GM12878 (cell line): Measurements from ENCODE around the gene FMNL2. TPM values are rescaled to one million over a fixed set of nuclear protein-coding genes. Genes with fewer than 3 reads are reported as not detected.

Experiments used
- ATAC-seq: fragments of 200-7000 bp; cut with Tn5 transposase; 3 replicates; pipeline ENCODE4 v1.9.1; 2020; ENCODE audit warnings: mild to moderate bottlenecking, moderate library complexity
- BruUV-seq: library from RNA; stranded (reverse); fragments of 400-500 nt; replicated peaks from 2 replicates; lab custom pipeline; 2021; lab: Mats Ljungman, UMichigan
- CTCF ChIA-PET: fragments of 300-600 bp; sonication (Branson Sonifier 250); formaldehyde crosslinking; extraction: SDS; loops from one replicate; lab custom pipeline; 2021; ENCODE audit warnings: inconsistent platforms; lab: Yijun Ruan, JAX
- POLR2A ChIA-PET: fragments of 350-600 bp; formaldehyde crosslinking; extraction: SDS; loops from one replicate; lab custom pipeline; 2021; ENCODE audit warnings: inconsistent platforms; lab: Charles Lee
- RAD21 ChIA-PET: fragments of 300-600 bp; sonication (Branson Sonifier 250); formaldehyde crosslinking; loops from one replicate; lab custom pipeline; 2023; ENCODE audit warnings: antibody characterized with exemption; ENCODE audit not compliant: unreplicated experiment; lab: Charles Lee
- SMC1A ChIA-PET: fragments of 300-600 bp; sonication (Branson Sonifier 250); formaldehyde crosslinking; loops from one replicate; lab custom pipeline; 2023; ENCODE audit not compliant: unreplicated experiment, uncharacterized antibody; lab: Charles Lee
- DNase-seq: peaks from one replicate; pipeline ENCODE4 v3.0.0-alpha.2; 2011; ENCODE audit warnings: low read depth, low spot score
- FAIRE-seq: peaks from 3 replicates; lab custom pipeline; 2011; peaks lifted over from hg19 to GRCh38; lab: Jason Lieb, UNC
- H2AFZ ChIP-seq: 2 replicates; pipeline ENCODE4 v1.6.0; 2011; ENCODE audit warnings: low read depth, low read length, control low read depth; ENCODE audit not compliant: control insufficient read depth
- H3K27ac ChIP-seq: 2 replicates; pipeline ENCODE4 v1.5.1; 2011; ENCODE audit warnings: control low read depth; ENCODE audit not compliant: control insufficient read depth, insufficient read depth
- H3K27me3 ChIP-seq, 2 experiments: replicated peaks in 1 of 2; 2 replicates each; pipeline versions ENCODE4 v1.6.0 to v1.6.1; 2011; ENCODE audit warnings: low read length in 1 of 2; ENCODE audit not compliant: control insufficient read depth in 2 of 2, insufficient read depth in 2 of 2
- H3K36me3 ChIP-seq, 2 experiments: 2 replicates each; pipeline ENCODE4 v1.5.1; 2011; ENCODE audit warnings: low read length in 1 of 2; ENCODE audit not compliant: control insufficient read depth in 2 of 2, insufficient read depth in 2 of 2
- H3K4me1 ChIP-seq: 2 replicates; pipeline ENCODE4 v1.6.1; 2011; ENCODE audit warnings: mild to moderate bottlenecking, low read length, moderate library complexity, mixed read lengths; ENCODE audit not compliant: control insufficient read depth, insufficient read depth
- H3K4me2 ChIP-seq: 2 replicates; pipeline ENCODE4 v1.6.0; 2011; ENCODE audit warnings: control low read depth; ENCODE audit not compliant: control insufficient read depth, insufficient read depth
- H3K4me3 ChIP-seq: fragments of 200-600 bp; sonication (generic); 2 replicates; pipeline ENCODE4 v1.5.1; 2016
- H3K79me2 ChIP-seq: 2 replicates; pipeline ENCODE4 v1.6.0; 2011; ENCODE audit warnings: low read length; ENCODE audit not compliant: control insufficient read depth, insufficient read depth
- H3K9ac ChIP-seq: 2 replicates; pipeline ENCODE4 v1.8.0; 2011; ENCODE audit warnings: low read length, control low read depth, mixed read lengths; ENCODE audit not compliant: control insufficient read depth, insufficient read depth
- H3K9me3 ChIP-seq: replicated peaks from 3 replicates; pipeline ENCODE4 v1.5.1; 2011; ENCODE audit warnings: mild to moderate bottlenecking, low read length; ENCODE audit not compliant: control insufficient read depth, insufficient read depth
- H4K20me1 ChIP-seq: 2 replicates; pipeline ENCODE4 v1.6.0; 2011; ENCODE audit not compliant: control insufficient read depth, insufficient read depth
- ATF2 ChIP-seq: IDR thresholded peaks from 2 replicates; pipeline ENCODE4 v1.6.1; 2012; ENCODE audit warnings: low read length, inconsistent platforms
- CBX3 ChIP-seq: fragments of 200-600 bp; sonication (generic); IDR thresholded peaks from 2 replicates; pipeline ENCODE4 v1.6.1; 2016; ENCODE audit warnings: low read depth, borderline replicate concordance
- CBX5 ChIP-seq: sonication (generic); IDR thresholded peaks from 2 replicates; pipeline ENCODE4 v1.6.1; 2016; ENCODE audit warnings: low read depth, moderate library complexity, mild to moderate bottlenecking, inconsistent platforms
- CEBPZ ChIP-seq: fragments of 150-350 bp; IDR thresholded peaks from 2 replicates; pipeline ENCODE4 v1.6.1; 2016; ENCODE audit warnings: low read depth, low read length
- MXI1 ChIP-seq: fragments of 150-350 bp; IDR thresholded peaks from 2 replicates; pipeline ENCODE4 v1.6.1; 2011; ENCODE audit warnings: low read depth, mild to moderate bottlenecking, inconsistent platforms, low read length, improper control_type of control experiment
- PAX5 ChIP-seq: IDR thresholded peaks from 2 replicates; pipeline ENCODE4 v1.6.1; 2011; ENCODE audit warnings: low read depth, low read length, borderline replicate concordance
- TBL1XR1 ChIP-seq: IDR thresholded peaks from 2 replicates; pipeline ENCODE4 v1.6.1; 2012; ENCODE audit warnings: low read depth, low read length, improper control_type of control experiment
- ZNF592 ChIP-seq: fragments of 450-650 bp; IDR thresholded peaks from 2 replicates; pipeline ENCODE4 v1.6.1; 2017; ENCODE audit warnings: mild to moderate bottlenecking, moderate library complexity
- in situ Hi-C: fragments of 300-500 bp; cut with MboI; formaldehyde crosslinking; loops from 9 replicates; pipeline ENCODE4 v1.14.3; 2018; ENCODE audit warnings: mixed read lengths
- intact Hi-C: fragments of 100-400 bp; cut with micrococcal nuclease; formaldehyde crosslinking; loops from one replicate; pipeline ENCODE4 v1.14.2; 2022; ENCODE audit not compliant: unreplicated experiment
- polyA plus RNA-seq, 11 experiments: library from polyadenylated mRNA; depleted of rRNA in 4 of 11; unstranded in 6 of 11; stranded (reverse) in 5 of 11; fragments of >200 nt; fragmentation: Nextera tagmentation in 4 of 11; fragmentation: Illumina TruSeq in 1 of 11; extraction: Ambion mirVana in 4 of 11; extraction: Trizol in 1 of 11; gene quantifications; 1 replicate in 1 of 11; 2 replicates in 10 of 11; pipeline versions ENCODE4 v1.2.1 to v1.2.3, GENCODE V29; 2011 to 2016; ENCODE audit warnings: inconsistent platforms in 2 of 11, missing spikeins in 2 of 11, low read depth in 1 of 11
- total RNA-seq, 4 experiments: library from RNA; depleted of rRNA in 3 of 4; stranded (reverse); fragments of >200 nt in 3 of 4; fragmentation: Illumina TruSeq in 1 of 4; extraction: Trizol in 1 of 4; gene quantifications; 2 replicates each; pipeline versions ENCODE4 v1.2.1 to v1.2.3, GENCODE V29; 2013 to 2021

The FMNL2 gene
- total and polyA plus RNA-seq, 10 of the 15 experiments (the other 5 are each of a cell fraction or from before 2014, with no cell fraction given): 0.13 to 9.9 (median 0.35) TPM

- no peak for TF ChIP-seq CEBPZ
Observed at GRCh38 chr2:152350155-152350679, 15.2 kb downstream of the FMNL2 start (continued).

GRCh38 chr2:152352616-152353015 lies 17.6 kb downstream of the FMNL2 start:
- in situ Hi-C loops: no loop called here
- H3K79me2 ChIP-seq: no peaks in the 10 kb centered on the region
- TF ChIP-seq ZNF592: no peak
- no peak for TF ChIP-seq CBX3
- no peak for TF ChIP-seq TBL1XR1
- TF ChIP-seq PAX5: no peak
- no peak for TF ChIP-seq CBX5
- TF ChIP-seq MXI1: no peak
- no peak for TF ChIP-seq ATF2
- TF ChIP-seq CEBPZ: no peak

More at GRCh38 chr2:152352616-152353015, 17.6 kb downstream of the FMNL2 start:
- ChIA-PET POLR2A (interaction anchor here (0.7 to 1.3 kb wide), 2 partner anchors 10 to 32 kb away, joined by 3 read pairs; no protein-coding TSS in a partner anchor), CTCF (interaction anchor here (0.7 to 1.0 kb wide), 3 partner anchors 62 to 316 kb away, joined by 3 to 4 read pairs (median 3); no protein-coding TSS in a partner anchor), RAD21 (interaction anchor here (0.9 to 1.1 kb wide), 2 partner anchors 53 to 114 kb away, joined by 3 to 4 read pairs; no protein-coding TSS in a partner anchor), SMC1A (interaction anchor here (1.1 to 2.3 kb wide), 7 partner anchors 8 to 182 kb away, joined by 3 to 8 read pairs (median 4); no protein-coding TSS in a partner anchor)
- Histone ChIP-seq H3K4me1 (no peaks in the 10 kb centered on the region), H3K9me3 (no peaks in the 10 kb centered on the region), H3K27ac (no peak overlapping the region), H3K27me3 (no peaks in the 10 kb centered on the region), H2AFZ (no peak overlapping the region), H3K36me3 (no peaks in the 10 kb centered on the region), H3K4me3 (no peak overlapping the region), H4K20me1 (no peaks in the 10 kb centered on the region), H3K9ac (no peak overlapping the region), H3K4me2 (no peak overlapping the region)
- ATAC-seq (no peak), DNase-seq (no peak), FAIRE-seq (no peak)
- intact Hi-C loops: no loop called here
- no TSS peak for BruUV-seq
